ENCODE results near the gene B3GNT8.

B3GNT8 gene

DNA sequence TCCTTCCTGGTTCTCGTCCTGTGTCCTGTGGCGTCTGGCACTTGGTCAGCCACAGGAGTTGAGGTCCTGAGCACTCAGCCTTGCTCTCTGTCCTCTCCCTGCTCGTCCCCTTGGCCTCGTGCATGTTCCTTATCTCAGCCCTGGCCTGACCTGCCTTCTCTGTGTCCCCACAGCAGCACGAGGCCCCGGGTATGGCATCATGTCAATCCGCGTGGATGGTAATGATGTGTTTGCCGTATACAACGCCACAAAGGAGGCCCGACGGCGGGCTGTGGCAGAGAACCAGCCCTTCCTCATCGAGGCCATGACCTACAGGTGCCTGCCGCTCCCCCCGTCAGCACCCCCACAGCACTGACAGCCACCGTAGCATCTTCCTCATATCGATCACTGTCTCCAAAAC is 4.7 kb downstream of the B3GNT8 start:
- Histone ChIP-seq H3K9ac (ENCODE audit: low read length) (no peak overlapping the region), H3K27ac (ENCODE audit: low read length) (no peak overlapping the region), H3K4me1 (ENCODE audit: control insufficient read depth, low read depth, low read length) (peaks cover 5% of the 10 kb centered on the region), H3K9me3 (ENCODE audit: control insufficient read depth, low read depth, low read length) (no peaks in the 10 kb centered on the region), H3K36me3 (ENCODE audit: control insufficient read depth, low read depth, low read length) (peaks cover 9% of the 10 kb centered on the region), H3K27me3 (ENCODE audit: control insufficient read depth, insufficient read depth, low read length) (no peaks in the 10 kb centered on the region), H3K4me3 (ENCODE audit: low read length) (no peak overlapping the region)

GRCh38 chr19:41421973-41422372 is 5.2 kb downstream of the B3GNT8 start:
- Histone ChIP-seq H3K27ac (ENCODE audit: low read length) (no peak overlapping the region), H3K36me3 (ENCODE audit: control insufficient read depth, low read depth, low read length) (peaks cover 9% of the 10 kb centered on the region), H3K4me3 (ENCODE audit: low read length) (no peak overlapping the region), H3K9me3 (ENCODE audit: control insufficient read depth, low read depth, low read length) (no peaks in the 10 kb centered on the region), H3K4me1 (ENCODE audit: control insufficient read depth, low read depth, low read length) (peaks cover 4% of the 10 kb centered on the region), H3K27me3 (ENCODE audit: control insufficient read depth, insufficient read depth, low read length) (no peaks in the 10 kb centered on the region), H3K9ac (ENCODE audit: low read length) (no peak overlapping the region)

GRCh38 chr19:41421314-41421713 is 5.9 kb downstream of the B3GNT8 start:
- Histone ChIP-seq H3K9me3 (ENCODE audit: control insufficient read depth, low read depth, low read length) (no peaks in the 10 kb centered on the region), H3K4me3 (ENCODE audit: low read length) (no peak overlapping the region), H3K27me3 (ENCODE audit: control insufficient read depth, insufficient read depth, low read length) (no peaks in the 10 kb centered on the region), H3K27ac (ENCODE audit: low read length) (no peak overlapping the region), H3K4me1 (ENCODE audit: control insufficient read depth, low read depth, low read length) (no peaks in the 10 kb centered on the region), H3K9ac (ENCODE audit: low read length) (no peak overlapping the region), H3K36me3 (ENCODE audit: control insufficient read depth, low read depth, low read length) (peaks cover 9% of the 10 kb centered on the region)

GRCh38 chr19:41420101-41420880 is 6.9 kb downstream of the B3GNT8 start:
- no peak overlapping the region for H3K4me3 ChIP-seq (ENCODE audit: low read length)
- H3K4me1 ChIP-seq (ENCODE audit: control insufficient read depth, low read depth, low read length): no peaks in the 10 kb centered on the region
- no peak overlapping the region for H3K9ac ChIP-seq (ENCODE audit: low read length)
- H3K27me3 ChIP-seq (ENCODE audit: control insufficient read depth, insufficient read depth, low read length): no peaks in the 10 kb centered on the region
- peaks cover 9% of the 10 kb centered on the region for H3K36me3 ChIP-seq (ENCODE audit: control insufficient read depth, low read depth, low read length)
- H3K9me3 ChIP-seq (ENCODE audit: control insufficient read depth, low read depth, low read length): no peaks in the 10 kb centered on the region
- H3K27ac ChIP-seq (ENCODE audit: low read length): no peak overlapping the region

DNA sequence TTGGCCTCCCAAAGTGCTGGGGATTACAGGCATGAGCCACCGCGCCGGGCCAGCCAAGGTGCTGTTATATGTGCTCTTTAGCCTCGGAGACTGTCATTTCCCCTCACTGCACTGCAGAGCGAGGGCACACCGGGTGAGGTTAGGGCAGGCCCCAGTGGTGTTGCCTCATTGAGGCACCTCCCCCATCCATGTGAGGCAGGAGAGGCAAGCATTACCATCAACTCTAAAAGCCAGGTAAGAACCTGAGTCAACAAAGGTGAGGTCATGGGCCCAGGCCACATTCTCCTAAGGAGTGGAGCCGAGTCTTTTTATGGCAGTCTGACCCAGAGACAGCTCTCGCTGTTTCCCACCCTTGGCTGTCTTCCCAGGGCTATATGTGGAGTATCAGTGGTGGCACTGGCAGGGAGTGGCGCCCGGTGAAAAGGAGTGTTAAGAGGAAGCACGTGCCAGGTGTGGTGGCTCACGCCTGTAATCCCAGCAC is 10.9 kb downstream of the B3GNT8 start:
- Histone ChIP-seq H3K36me3 (ENCODE audit: control insufficient read depth, low read depth, low read length) (peaks cover 9% of the 10 kb centered on the region), H3K4me1 (ENCODE audit: control insufficient read depth, low read depth, low read length) (no peaks in the 10 kb centered on the region), H3K27ac (ENCODE audit: low read length) (no peak overlapping the region), H3K4me3 (ENCODE audit: low read length) (no peak overlapping the region), H3K9ac (ENCODE audit: low read length) (no peak overlapping the region), H3K27me3 (ENCODE audit: control insufficient read depth, insufficient read depth, low read length) (no peaks in the 10 kb centered on the region), H3K9me3 (ENCODE audit: control insufficient read depth, low read depth, low read length) (no peaks in the 10 kb centered on the region)

DNA sequence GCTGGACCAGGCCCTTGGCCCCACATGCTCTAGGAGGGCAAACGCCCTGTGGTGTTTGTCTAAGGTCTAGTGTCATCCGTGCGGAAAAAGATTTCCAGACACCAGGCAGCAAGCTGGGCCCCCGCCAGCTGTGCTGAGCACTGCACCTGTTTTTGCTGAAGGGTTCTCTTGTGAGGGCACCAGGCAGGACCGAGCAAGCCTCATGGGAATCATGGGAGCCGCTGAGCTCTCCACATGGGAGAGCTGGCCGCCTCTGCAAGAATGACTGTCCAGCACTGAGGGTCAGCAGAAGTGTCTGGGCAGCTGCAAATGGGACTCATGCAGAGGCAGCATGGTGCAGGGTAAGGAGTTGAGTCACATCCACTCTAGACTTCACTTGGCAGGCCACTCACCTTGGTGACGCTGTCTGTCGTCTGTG is 12.0 kb downstream of the B3GNT8 start:
- H3K9me3 ChIP-seq (ENCODE audit: control insufficient read depth, low read depth, low read length): no peaks in the 10 kb centered on the region
- H3K9ac ChIP-seq (ENCODE audit: low read length): no peak overlapping the region
- no peaks in the 10 kb centered on the region for H3K4me1 ChIP-seq (ENCODE audit: control insufficient read depth, low read depth, low read length)
- H3K4me3 ChIP-seq (ENCODE audit: low read length): no peak overlapping the region
- H3K36me3 ChIP-seq (ENCODE audit: control insufficient read depth, low read depth, low read length): peaks cover 8% of the 10 kb centered on the region
- H3K27me3 ChIP-seq (ENCODE audit: control insufficient read depth, insufficient read depth, low read length): no peaks in the 10 kb centered on the region
- no peak overlapping the region for H3K27ac ChIP-seq (ENCODE audit: low read length)

DNA sequence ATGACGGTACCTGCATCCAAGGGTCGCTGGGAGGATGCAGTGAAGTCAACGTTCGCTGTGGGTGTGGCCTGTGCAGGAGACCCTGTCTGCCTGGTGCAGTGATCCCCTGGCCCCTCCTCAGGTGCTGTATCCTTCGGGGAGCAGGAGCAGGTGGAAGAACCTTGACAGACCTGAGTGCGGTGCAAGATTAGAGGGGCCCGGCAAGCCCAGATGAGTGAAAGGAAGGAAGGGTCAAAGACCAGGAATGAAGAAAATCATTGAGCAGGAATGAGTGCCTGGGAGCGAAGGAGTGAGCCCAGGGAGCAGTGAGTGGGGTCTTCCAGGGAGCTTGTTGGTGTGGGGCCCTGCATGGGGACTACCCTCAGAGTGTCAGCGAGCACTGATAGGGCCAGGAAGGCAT is 12.7 kb downstream of the B3GNT8 start:
- H3K4me1 ChIP-seq (ENCODE audit: control insufficient read depth, low read depth, low read length): no peaks in the 10 kb centered on the region
- H3K4me3 ChIP-seq (ENCODE audit: low read length): no peak overlapping the region
- no peak overlapping the region for H3K27ac ChIP-seq (ENCODE audit: low read length)
- H3K9ac ChIP-seq (ENCODE audit: low read length): no peak overlapping the region
- H3K9me3 ChIP-seq (ENCODE audit: control insufficient read depth, low read depth, low read length): no peaks in the 10 kb centered on the region
- H3K36me3 ChIP-seq (ENCODE audit: control insufficient read depth, low read depth, low read length): peaks cover 3% of the 10 kb centered on the region
- no peaks in the 10 kb centered on the region for H3K27me3 ChIP-seq (ENCODE audit: control insufficient read depth, insufficient read depth, low read length)

DNA sequence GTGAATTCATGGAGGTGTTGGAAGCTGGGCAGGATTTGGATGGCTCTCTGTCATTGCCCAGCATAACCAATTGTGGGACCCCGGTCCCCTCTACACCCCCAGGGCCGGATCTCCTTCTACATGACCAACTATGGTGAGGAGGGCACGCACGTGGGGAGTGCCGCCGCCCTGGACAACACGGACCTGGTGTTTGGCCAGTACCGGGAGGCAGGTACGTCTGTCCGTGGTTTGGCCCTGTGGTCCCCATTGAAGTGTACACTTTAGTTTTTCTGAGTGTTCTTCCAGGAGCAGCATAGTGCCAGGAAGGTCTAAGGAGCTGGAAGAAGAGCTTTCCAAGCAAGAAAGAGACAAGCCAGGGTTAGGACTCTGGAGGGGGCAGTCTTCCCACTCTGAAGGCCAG is 13.2 kb downstream of the B3GNT8 start:
- H3K27ac ChIP-seq (ENCODE audit: low read length): no peak overlapping the region
- H3K9ac ChIP-seq (ENCODE audit: low read length): no peak overlapping the region
- H3K4me1 ChIP-seq (ENCODE audit: control insufficient read depth, low read depth, low read length): no peaks in the 10 kb centered on the region
- peaks cover 3% of the 10 kb centered on the region for H3K36me3 ChIP-seq (ENCODE audit: control insufficient read depth, low read depth, low read length)
- H3K27me3 ChIP-seq (ENCODE audit: control insufficient read depth, insufficient read depth, low read length): no peaks in the 10 kb centered on the region
- H3K4me3 ChIP-seq (ENCODE audit: low read length): no peak overlapping the region
- H3K9me3 ChIP-seq (ENCODE audit: control insufficient read depth, low read depth, low read length): no peaks in the 10 kb centered on the region

- no peaks in the 10 kb centered on the region for H3K4me1 ChIP-seq (ENCODE audit: control insufficient read depth, low read depth, low read length)
- no peak overlapping the region for H3K4me3 ChIP-seq (ENCODE audit: low read length)
- H3K9me3 ChIP-seq (ENCODE audit: control insufficient read depth, low read depth, low read length): no peaks in the 10 kb centered on the region
- H3K36me3 ChIP-seq (ENCODE audit: control insufficient read depth, low read depth, low read length): no peaks in the 10 kb centered on the region
- H3K27me3 ChIP-seq (ENCODE audit: control insufficient read depth, insufficient read depth, low read length): no peaks in the 10 kb centered on the region
- H3K27ac ChIP-seq (ENCODE audit: low read length): no peak overlapping the region
- no peak overlapping the region for H3K9ac ChIP-seq (ENCODE audit: low read length)
Observed at GRCh38 chr19:41412953-41413352, 14.2 kb downstream of the B3GNT8 start.

GRCh38 chr19:41411968-41412265 is 15.3 kb downstream of the B3GNT8 start:
- Histone ChIP-seq H3K36me3 (ENCODE audit: control insufficient read depth, low read depth, low read length) (no peaks in the 10 kb centered on the region), H3K9ac (ENCODE audit: low read length) (no peak overlapping the region), H3K4me1 (ENCODE audit: control insufficient read depth, low read depth, low read length) (peaks cover 6% of the 10 kb centered on the region), H3K27me3 (ENCODE audit: control insufficient read depth, insufficient read depth, low read length) (no peaks in the 10 kb centered on the region), H3K9me3 (ENCODE audit: control insufficient read depth, low read depth, low read length) (no peaks in the 10 kb centered on the region), H3K27ac (ENCODE audit: low read length) (no peak overlapping the region), H3K4me3 (ENCODE audit: low read length) (no peak overlapping the region)

DNA sequence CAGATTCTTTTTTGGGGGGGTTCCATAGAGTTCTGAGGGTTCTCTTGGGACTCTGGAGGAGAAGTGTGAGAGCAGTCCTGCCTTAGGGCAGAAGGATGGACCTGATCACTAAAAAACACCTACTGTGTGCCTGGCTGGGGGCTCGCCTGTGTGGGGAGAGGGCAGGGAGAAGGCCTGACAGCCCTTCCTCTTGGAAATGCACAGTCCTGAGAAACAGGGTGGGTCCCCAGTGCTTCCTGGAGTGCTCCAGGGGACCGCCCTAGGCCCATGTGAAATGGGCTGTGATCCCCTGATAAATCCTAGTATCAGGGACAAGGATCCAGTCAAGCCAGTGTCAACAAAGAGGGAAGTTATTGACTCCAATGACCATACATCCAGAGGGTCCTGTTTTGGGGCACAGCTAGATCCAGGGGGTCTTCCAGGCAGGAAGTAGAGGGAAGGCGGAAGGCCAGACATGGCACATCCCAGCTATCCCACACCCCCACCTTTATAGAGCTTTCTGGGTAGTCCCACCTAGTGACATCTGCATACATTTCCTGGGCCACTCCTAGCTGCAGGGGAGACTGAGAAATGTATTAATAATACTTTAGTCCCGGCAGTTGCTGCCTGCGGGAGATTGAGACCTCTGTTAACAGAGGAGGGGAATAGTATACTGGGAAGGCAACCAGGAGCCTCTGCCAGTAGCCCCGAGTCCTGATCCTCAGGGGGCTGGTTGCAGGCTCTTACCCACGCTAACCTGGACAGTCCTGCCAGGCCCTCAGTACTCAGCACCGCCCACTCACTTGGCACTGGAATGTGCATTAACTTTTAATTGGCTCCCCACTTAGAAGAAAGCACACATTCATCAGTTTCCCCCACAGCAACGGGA is 15.8 kb downstream of the B3GNT8 start:
- H3K27me3 ChIP-seq (ENCODE audit: control insufficient read depth, insufficient read depth, low read length): no peaks in the 10 kb centered on the region
- no peak overlapping the region for H3K9ac ChIP-seq (ENCODE audit: low read length)
- H3K36me3 ChIP-seq (ENCODE audit: control insufficient read depth, low read depth, low read length): no peaks in the 10 kb centered on the region
- H3K4me3 ChIP-seq (ENCODE audit: low read length): no peak overlapping the region
- no peak overlapping the region for H3K27ac ChIP-seq (ENCODE audit: low read length)
- peaks cover 6% of the 10 kb centered on the region for H3K4me1 ChIP-seq (ENCODE audit: control insufficient read depth, low read depth, low read length)
- no peaks in the 10 kb centered on the region for H3K9me3 ChIP-seq (ENCODE audit: control insufficient read depth, low read depth, low read length)
